Fibroblast of the conjunctiva (primary cell): ENCODE results near the gene CD2.

ENCODE experiments used
- DNase-seq: peaks from one replicate; pipeline ENCODE4 v3.0.0-alpha.2; 2010; ENCODE audit warnings: low read depth

The CD2 gene

GRCh38 chr1:116754198-116754977 is at the start of gene CD2:
CD2 (plus strand) TSS chr1:116754430; CDS start chr1:116754493, 63 bp downstream.
- DNase-seq = no peak

GRCh38 chr1:116706123-116706522 is 48.1 kb upstream of the CD2 start:
- no peak for DNase-seq

- no peak for DNase-seq
Measured at GRCh38 chr1:116706841-116707240, 47.4 kb upstream of the CD2 start.

GRCh38 chr1:116708255-116708900 is 45.9 kb upstream of the CD2 start:
- no peak for DNase-seq

- DNase-seq = no peak
Measured at GRCh38 chr1:116709666-116710167, 44.5 kb upstream of the CD2 start.

GRCh38 chr1:116710420-116711262 is 43.6 kb upstream of the CD2 start:
- no peak for DNase-seq

- no peak for DNase-seq
Measured at GRCh38 chr1:116711263-116711840, 42.9 kb upstream of the CD2 start.

- DNase-seq = no peak
Measured at GRCh38 chr1:116712510-116712909, 41.7 kb upstream of the CD2 start.

- DNase-seq = no peak
Measured at GRCh38 chr1:116713474-116713873, 40.8 kb upstream of the CD2 start.

GRCh38 chr1:116716391-116716790 is 37.8 kb upstream of the CD2 start:
- no peak for DNase-seq

- DNase-seq = no peak
Measured at GRCh38 chr1:116717318-116717717, 36.9 kb upstream of the CD2 start.

GRCh38 chr1:116720364-116721038 is 33.7 kb upstream of the CD2 start:
- no peak for DNase-seq

GRCh38 chr1:116721039-116721405 is 33.2 kb upstream of the CD2 start:
- no peak for DNase-seq

- no peak for DNase-seq
Measured at GRCh38 chr1:116721451-116722007, 32.7 kb upstream of the CD2 start.

- DNase-seq = no peak
Measured at GRCh38 chr1:116722016-116722838, 32.0 kb upstream of the CD2 start.

GRCh38 chr1:116724765-116725375 is 29.4 kb upstream of the CD2 start:
- DNase-seq = peak; percentile 47

GRCh38 chr1:116725798-116726197 is 28.4 kb upstream of the CD2 start:
- no peak for DNase-seq

GRCh38 chr1:116726872-116727820 is 27.1 kb upstream of the CD2 start:
- no peak for DNase-seq

- DNase-seq = no peak
Measured at GRCh38 chr1:116731439-116731838, 22.8 kb upstream of the CD2 start.
